NCI-H2107 treated with DMSO at 0.1 percent for 48 hours (cell line): ENCODE measurements around the gene CREBZF.
"Not testable (repeated sequence)": the region's sequence is repeated elsewhere in the genome, so short reads cannot be mapped to it uniquely, and the experiment has no call there.

ENCODE experiments used
- DNase-seq: peaks from one replicate; lab custom pipeline; 2025; ENCODE audit not compliant: unreplicated experiment; lab: John Stamatoyannopoulos, UW

CREBZF gene

DNA sequence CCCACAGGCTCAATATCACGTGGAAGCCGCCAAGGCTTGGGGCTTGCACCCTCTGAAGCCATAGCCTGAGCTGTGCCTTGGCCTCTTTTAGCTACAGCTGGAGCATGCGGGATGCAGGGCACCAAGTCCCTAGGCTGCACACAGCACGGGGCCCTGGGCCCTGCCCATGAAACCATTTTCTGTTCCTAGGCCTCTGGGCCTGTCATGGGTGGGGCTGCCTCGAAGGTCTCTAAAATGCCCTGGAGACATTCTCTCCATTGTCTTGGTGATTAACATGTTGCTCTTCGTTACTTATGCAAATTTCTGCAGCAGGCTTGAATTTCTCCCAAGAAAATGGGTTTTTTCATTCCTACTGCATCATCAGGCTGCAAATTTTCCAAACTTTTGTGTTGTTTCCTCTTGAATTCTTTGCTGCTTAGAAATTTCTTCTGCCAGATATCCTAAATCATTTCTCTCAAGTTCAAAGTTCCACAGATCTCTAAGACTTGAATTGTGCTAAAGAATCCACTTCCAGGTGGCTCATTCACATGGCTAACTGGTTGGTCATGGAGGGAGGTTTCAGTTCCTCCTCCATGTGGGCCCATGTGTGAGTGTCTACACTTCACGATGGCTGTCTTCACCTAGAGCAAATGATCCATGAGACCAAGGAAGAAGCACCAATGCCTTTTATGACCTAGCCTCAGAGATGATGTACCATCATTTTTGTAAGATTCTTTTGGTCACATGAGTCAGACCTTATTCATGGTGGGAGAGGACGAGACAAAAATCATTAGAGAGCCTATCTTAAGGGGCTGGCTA lies 7.4 kb upstream of the CREBZF start:
- DNase-seq: no peak

DNA sequence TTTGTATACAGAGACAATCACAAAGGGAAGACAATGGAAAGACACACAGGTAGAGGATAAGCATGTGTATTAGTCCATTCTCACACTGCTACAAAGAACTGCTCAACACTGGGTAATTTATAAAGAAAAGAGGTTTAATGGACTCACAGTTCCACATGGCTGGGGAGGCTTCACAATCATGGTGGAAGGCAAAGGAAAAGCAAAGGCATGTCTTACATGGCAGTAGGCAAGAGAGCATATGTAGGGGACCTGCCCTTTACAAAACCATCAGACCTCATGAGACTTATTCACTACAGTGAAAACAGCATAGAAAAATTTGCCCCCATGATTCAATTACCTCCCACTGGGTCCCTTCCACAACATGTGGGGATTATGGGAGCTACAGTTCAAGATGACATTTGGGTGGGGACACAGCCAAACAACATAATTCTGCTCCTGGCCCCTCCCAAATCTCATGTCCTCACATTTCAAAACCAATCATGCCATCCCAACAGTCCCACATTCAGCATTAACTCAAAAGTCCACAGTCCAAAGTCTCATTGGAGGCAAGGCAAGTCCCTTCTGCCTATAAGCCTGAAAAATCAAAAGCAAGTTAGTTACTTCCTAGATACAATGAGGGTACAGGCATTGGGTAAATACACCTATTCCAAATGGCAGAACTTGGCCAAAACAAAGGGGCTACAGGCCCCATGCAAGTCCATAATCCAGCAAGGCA lies 6.2 kb upstream of the CREBZF start:
- not testable (repeated sequence) for DNase-seq

DNA sequence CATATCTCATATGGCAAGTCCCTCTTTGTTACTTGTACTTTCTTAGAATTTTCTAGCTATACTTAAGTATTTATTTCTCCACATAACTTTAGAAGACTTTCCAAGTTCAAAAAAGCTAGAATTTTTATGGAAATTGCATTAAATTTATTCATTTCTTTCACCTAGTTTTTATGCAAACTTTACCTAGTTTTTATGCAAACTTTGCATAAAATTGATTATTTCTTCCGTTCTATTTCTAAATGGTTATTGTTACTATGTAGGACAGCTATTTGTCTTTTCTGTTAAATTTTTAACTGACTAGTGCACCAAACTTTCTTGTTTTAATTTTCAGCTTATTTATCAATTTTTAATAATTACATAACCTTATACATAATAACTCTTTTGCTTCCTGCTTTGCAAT lies 3.2 kb upstream of the CREBZF start:
- DNase-seq: no peak

DNA sequence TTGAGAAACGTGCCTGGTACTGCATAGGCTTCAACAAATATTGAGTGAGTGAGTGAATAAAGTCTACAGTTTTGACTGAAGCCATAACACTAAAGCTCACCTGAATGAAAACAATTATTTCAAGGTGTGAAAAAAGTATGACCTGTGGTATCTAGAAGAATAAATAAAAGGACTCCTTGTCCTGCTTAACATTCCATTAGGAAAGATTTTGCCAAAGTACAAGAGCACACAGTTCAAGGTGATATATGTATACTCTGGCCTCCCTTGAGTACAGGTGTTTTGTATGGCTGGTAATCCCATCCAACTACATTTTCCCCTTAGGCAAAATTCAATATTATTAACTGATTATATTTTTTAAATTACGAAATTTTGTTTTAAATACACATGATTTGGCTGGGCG lies 1.8 kb upstream of the CREBZF start:
- DNase-seq: no peak

DNA sequence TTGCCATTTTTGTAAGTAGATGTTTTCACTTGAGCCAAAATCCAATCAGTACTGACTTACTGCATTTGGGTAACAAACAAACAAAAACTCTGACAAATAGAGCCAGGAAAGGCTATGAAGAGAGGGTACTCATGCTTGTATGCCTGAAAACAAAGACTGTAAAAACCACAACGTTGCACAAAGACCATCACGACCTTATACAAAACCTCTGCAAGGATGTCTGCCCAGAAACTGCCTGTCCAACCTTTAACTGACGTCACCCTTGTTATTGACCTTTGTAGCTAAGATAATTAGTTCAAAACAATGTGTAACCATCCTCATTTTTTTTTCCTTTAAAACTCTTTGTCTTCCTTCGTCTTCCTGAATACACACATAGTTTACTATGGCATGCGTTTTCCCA lies 804 bp upstream of the CREBZF start:
- DNase-seq: no peak

DNA sequence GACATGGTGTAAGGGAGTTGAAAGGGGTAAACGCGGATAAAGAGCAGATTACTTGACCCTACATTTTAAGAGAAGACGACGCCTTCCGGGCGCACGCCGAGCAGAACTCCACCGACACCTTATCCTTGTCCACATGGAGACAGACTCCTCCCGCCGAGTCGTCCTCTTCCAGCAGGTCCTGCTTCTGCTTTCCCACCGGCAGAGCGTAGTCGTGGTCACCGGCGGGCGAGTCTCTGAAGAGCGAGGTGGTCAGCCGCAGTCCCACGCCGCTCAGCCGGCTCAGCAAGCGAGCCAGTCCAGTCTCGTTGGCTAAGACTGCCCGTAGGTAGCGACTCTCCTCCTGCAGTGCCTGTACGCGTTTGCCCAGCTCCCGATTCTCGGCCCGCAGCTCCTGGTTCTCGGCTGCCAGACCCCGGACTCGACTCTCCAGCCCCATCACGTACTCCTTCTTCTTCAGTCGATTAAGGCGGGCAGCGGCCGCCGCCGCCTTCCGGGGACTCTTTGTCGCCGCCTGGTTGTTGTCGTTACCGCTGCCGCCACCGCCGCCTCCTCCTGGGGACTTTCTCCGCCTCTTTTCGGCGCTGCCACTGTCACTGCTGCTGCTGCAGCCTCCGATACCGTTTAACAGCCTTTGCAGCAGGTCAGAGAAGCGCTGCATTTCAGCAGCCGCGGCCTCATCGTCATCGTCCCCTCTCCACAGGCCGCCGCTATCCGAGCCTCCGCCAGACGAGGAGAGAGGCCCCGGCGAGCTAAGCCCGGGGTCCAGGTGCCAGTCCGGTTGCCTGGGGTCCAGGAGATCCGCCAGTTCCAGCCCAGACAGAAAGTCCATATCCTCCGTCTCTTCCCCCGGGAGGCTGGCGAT lies 945 bp downstream of the CREBZF start:
- DNase-seq: peak; percentile 58

DNA sequence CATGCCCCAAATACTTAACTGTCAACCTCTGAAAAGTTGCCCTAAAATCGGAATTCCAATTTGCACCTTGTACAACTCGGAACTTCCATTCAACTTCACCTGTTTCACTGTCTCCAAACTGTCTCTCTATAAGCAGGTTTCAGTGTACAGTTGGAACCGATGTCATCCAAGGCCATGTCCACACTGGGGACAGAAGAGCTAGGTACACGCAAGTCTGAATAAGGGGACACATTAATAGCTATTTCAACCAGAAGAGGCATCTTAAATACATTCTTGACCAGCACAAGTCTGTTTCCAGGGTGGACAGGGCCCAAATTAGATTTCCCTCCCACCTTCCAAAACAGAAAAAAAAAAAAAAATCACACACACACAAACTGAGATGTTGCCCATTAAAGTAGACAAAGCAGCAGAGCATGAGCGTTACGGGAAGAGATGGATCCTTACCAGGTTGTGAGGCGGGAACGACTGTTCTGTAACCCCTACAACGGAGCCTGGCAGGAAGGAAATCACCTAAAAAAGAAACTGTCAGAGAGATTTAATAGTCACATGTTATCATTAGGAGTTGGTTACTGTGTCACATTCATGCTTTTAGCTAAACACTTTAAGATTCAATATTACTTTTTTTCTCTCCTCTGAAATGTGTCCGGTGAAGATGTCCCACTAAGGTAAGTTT lies 1.7 kb downstream of the CREBZF start:
- no peak for DNase-seq

DNA sequence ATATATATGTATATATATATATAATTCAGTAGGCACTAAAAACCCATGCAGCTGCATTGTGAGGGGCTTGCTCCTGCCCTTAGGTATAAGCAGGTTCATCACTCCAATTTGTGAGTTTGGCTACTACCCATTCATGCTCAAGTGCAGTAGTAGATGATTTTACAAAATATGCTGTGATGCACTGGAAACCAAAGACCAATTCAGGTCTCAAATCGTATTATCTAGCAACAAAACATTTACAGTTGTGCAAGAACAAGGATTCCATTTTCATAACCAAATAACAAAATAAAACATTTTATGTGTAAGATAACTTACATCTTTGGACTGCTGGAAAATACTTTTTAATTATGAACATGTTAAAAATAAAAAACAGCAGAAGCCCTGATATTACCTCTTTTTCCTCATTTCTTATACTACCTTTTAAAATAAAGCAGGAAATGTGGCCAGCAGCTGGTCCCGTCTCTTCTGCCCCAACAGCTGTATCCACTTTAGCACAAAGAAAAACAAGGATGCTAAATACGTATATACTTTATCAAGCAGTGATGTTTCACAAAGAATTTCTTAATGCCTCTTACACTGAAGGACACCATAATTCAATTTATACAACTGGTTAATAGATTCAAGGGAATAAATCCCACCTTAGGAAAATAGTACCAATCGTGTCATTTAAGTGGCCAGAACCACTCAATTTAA lies 2.8 kb downstream of the CREBZF start:
- DNase-seq: no peak

DNA sequence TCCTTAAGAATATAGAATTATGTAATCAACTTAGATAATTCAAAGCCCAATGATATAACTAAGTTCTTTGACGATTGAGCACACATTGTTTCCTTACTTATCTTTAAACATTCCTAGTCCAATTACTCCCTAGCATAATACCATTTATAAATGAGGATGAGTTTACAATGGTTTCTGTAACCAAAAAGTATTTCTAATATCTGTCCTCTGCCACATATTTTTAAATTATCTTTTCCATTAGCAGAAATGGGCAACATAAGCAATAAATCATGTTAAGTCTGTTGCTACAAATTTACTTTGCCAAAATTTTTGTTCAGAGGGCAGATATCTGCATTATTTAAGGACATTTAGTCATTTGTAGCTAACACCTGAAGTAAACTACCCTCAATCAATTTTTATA lies 6.7 kb downstream of the CREBZF start:
- DNase-seq: no peak

DNA sequence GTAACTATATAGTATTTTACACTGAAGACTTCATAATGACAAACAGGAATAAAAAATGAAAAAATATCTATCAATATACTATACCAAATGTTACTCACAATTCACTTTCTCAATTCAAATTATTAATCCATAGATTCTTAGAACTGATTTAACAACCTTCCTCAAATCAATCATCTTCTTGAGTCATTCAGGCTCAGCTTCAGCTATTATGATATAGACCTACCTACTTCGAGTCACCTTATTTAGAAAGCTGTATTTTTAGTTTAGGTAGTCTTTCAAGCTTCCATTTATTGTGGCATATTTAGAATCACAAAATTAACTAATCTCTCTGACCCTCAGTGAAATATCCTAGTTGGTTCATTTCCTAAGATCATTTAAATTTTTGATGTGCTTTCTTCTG lies 8.2 kb downstream of the CREBZF start:
- DNase-seq: no peak

DNA sequence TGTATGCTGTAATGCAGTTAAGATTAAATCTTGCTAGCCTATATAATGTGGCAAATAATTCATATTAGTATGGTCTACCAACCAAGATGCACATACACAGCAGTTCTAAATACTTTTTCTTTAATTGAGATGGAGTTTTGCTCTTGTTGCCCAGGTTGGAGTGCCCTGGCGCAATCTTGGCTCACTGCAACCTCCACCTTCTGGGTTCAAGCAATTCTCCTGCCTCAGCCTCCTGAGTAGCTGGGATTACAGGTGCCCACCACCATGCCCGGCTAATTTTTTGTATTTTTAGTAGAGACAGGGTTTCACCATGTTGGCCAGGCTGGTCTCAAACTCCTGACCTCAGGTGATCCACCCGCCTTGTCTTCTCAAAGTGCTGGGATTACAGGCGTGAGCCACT lies 10.6 kb downstream of the CREBZF start:
- DNase-seq: not testable (repeated sequence)

DNA sequence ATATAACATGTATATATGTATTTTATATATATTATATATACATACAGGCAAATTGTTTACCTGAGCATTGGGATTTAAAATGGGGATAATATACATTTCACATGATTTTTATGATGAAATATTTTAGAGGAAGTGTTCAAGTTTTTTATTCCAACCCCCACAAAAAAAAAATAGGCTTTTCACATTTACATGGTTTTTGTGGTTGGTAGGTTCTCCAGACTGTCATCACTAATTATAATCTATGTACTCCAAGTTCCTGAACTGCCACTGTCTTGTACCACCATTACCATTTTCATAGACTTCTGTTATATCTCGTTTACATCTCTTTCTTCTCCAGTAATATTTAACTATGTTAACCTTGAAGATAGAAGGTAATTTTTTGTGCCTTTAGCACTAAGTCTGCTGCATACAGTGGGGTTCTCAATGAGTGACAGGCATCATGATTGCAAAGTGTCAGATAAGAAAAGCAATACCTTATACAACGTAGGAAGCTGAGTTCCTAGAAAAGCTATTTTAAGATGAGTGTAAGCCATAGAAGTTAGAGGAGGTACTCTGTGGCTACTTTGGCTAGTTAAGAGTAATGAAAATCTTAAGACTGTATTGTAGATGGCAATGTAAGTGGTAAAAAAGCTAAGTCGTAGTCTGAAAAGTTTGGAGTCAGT lies 12.0 kb downstream of the CREBZF start:
- DNase-seq: no peak

DNA sequence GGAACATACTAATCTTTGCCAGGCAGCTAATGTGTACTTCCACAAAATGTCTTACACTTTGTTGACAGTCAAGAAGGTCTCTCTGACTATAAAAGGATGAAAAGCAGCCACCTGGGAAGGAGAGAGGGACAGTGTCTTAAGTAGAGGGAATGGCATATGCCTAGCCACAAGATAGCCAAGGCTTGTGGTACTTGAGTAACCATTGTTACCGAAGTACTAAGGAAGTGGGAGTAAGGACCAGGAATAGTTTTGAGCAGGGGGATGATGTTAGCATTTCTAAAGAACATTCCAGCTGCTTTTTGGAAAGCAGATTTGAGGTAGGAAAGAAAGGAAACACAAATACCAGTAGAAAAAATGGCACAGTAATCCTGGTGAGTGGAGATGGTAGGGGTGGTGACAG lies 13.8 kb downstream of the CREBZF start:
- DNase-seq: no peak

DNA sequence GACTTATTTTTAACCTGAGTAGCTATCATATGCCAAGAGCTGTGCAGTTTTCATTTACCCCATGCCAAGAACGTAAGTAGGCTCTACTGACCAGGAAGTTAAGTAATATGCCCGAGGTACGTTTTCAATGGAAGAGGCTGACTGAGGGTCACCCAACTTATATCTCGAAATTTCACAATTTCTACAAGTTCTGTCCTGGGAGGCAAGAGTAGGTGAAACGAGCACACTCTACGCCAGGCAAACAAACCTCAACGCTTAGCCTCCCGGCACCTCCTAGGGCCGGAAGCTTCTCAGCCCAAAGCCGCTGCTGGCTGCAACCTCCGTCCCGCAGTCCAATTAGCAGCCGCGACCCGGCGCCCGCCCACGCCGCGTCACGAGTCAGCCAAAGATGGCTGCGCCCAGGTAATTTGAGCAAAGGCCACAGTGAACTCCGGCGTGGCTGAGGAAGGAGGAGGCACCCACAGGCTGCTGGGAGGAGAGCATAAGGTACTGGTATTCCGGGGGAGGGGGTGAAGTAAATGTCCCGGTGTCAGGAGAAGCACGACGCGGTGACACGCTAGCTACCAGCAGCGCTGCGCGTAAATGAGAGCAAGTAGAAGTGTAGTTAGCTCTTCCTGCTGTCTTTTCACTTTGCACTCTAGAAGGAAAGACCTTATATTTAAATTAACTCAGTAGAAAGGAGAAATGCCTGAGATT lies 17.2 kb downstream of the CREBZF start, which contains the start of gene TMEM126A:
TMEM126A (plus strand) TSS at position 364 of the 696 bp plus-strand sequence. CDS start 2,289 bp downstream, outside the sequence.
- DNase-seq: peak; percentile 88

DNA sequence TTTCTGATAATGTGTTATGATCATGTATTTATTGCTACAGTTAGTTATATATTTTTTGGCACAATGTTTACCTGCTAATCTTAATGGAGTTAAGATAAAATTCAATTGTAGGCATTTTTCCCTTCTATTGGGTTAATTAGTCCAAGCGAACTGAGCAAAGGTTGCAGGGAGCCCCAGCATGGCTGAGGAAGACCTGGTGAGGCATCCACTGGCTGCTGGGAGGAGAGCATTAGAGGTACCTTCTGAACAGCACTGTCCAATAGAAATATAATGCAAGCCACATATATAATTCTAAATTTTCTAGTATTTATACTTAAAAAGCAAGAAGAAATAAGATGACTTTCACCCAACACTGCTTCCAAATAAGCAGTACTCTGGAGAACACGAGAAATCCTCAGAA lies 17.9 kb downstream of the CREBZF start:
- no peak for DNase-seq

DNA sequence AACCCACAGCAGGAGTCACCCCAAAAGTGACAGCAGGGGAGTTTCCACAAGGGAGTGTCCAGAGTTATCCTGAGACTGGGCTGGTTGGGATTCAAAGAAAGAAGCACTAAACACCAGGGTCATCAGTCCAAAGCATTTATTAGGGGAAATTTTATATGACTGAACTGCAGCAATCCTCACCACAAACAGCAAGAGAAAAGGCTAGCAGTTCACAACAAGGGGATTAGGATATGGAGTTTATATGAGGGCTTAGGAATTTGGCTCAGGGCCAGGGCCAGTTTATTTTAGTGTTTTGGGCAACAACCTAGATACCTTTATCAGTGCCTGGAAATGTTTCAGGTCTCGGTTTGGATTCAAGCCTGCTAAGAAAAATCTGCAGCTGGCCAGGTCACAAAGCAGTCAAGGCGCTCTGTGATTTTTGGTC lies 21.7 kb downstream of the CREBZF start:
- no peak for DNase-seq

DNA sequence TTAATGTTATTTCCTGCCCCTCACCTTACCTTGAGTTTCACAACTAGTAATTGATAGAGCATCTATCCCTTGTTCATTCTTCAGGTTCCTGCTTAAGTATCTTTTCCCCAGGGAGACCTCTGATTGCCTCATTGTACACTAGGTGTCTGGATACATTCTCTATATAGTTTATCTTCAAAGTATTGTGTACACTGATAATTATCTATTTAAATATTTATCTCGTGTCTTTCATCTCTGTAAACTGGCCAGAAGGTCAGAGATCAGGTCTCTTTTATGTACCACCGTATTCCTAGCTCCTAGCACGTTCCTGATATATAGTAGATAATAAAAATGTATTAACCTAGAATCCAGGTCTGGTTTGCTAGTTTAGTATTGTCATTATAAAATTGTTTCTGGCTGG lies 30.2 kb downstream of the CREBZF start:
- DNase-seq: no peak

DNA sequence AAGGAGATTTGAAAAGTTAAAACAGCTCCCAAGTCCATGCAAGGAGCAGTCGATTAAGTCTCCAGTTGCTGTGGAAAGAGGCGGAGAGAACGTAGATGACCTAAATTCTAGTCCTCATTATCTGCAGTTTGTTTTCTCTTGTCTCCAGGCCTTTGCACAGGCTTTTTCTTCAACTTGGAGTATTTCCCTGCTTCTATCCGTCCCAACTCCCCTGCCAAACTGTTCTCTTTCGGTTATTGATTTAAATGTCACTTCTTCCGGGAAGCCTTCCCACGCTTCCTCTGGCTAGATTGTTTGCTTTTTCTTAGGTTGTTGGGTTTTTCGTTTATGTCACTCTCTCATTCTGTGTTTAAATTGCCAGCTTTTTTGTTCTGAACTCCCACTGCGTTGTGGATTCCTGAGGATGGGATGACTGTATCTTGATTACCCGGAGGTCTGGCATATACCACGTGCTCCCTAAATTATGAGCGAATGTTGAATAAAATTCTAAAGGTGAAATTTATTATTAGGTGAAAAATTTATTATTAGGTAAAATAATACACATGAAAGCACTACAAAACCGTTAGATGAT lies 36.1 kb downstream of the CREBZF start:
- DNase-seq: no peak
